ENCODE measurements around the gene MBP.
"Not testable (repeated sequence)": the region's sequence is repeated elsewhere in the genome, so short reads cannot be mapped to it uniquely, and the experiment has no call there.

Gene MBP

DNA sequence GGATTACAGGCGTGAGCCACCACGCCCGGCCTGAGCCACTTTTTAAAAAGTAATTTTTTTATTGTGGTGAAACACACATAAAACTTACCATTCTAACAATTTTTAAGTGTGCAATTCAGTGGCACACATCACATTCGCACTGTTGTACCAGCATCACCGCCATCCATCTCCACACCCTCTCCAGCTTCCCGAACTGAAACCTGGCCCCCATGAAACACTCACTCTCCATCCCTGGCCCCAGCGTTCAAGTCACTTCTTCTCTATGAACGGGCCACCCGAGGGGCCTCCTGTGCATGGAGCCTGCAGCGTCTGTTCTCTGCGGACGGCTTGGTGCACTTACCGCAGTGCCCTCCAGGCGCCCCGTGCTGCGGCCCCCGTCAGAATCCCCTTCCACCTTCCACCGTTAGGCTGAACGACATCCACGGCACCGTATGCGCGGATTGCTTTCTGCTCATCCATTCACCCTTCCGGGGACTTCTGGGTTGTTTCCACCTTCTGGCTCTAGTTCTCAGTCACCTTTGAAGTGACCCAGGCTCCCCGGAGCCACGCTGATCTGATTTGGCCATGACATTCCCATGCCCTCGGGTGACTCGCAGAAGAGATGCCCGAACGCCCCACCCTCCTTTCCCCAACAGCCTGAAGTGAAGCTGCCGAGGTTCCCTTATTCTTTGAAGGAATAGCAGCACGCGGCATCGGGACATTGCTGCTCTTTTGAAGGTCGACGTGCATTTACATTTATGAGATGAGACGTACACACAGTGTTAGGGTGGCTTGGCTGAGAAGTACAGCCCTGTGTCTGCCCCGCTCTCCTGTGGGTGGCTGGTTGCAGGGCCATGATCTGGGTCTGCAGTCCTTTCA is 134.4 kb downstream of the MBP start:
- no peak for DNase-seq

DNA sequence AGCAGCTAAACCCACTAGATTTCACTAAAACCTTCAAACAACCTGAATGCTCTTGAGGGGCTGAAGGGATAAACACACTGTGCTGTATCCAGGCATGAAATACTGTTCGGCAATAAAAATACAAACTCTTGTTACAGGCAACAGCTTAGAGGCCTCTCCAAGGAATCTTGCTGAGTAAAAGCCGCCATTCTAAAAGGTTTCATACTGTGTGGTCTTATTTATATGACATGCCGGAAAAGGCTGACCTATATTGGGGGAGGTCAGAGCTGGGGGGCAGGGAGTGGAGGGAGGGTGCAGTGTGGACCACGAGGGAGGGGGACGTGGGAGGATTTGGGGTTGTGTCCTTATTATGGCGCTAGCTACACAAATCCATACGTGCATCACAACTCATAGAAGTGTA is 136.2 kb downstream of the MBP start:
- no peak for DNase-seq

DNA sequence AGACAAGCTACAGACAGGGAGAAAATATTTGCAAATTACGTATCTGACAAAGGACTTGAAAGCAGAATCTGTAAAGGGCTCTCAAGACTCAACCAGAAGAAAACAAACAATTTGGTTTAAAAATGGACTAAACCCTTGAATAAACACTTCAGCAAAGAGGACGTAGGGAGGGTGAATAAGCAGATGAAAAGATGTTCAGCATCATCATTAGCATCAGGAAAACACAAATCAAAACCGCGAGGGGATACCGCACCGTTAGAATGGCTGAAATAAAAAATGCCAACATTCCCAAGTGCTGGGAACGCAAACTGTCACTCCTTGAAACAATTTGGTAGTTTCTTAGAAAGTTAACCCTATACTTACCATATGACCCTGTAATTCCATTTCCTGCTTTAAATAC is 136.7 kb downstream of the MBP start:
- no peak for DNase-seq

DNA sequence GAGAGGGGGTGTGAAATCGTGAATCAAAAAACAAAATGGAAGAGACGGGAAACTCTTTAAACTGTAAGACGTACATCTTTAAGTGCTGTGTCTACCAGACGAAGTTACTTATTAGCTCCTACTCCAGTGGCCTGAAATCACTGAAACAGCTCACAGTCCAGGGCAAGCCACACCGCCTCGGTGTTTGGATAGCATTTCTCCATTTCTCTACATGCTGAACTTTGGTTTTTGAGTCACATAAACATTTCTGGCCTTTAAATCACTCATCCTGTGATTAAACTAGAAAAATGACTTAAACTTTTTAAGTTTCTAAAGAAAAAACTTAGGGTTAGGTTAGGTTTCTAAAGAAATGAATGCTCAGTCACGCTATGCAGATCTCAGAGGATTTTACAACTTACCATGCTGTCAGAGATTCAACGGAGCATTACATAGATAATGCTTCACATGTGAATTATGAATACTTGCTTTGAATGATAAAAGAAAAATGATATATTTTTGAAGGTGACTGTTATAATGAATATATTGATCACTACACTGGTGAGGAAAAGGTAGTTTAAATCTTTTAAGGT is 138.4 kb downstream of the MBP start:
- no peak for DNase-seq

DNA sequence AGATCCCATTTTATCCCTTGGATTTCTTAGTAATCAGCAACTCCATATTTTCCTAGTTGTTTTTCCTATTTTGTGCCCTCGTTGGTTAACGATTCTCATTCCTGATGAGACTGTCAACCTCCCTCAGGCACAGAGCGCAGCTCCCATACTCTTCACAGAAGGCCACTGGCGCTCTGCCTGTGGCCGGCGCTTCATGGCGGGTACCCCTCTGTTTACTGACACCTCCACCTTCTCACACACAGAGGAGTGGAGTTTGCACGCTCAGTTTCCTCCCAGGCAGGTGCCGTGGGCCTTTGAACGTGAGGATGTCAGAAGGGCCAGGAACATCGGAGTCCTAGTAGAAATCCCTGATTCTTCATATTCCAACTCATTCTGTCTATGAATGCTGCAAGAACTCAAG is 139.0 kb downstream of the MBP start:
- DNase-seq, result no peak

DNA sequence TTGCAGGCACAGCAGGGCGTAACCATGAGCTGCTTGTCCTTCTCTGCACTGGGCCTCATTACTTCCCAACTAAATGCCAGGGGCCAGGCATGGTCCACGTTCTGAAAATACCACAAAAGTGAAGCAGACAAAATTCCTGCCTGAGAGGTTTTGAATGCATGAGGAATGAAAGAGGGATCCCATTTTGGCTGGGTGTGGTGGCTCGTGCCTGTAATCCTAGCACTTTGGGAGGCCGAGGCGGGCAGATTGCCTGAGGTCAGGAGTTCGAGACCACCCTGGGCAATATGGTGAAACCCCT is 139.5 kb downstream of the MBP start:
- DNase-seq, result no peak

DNA sequence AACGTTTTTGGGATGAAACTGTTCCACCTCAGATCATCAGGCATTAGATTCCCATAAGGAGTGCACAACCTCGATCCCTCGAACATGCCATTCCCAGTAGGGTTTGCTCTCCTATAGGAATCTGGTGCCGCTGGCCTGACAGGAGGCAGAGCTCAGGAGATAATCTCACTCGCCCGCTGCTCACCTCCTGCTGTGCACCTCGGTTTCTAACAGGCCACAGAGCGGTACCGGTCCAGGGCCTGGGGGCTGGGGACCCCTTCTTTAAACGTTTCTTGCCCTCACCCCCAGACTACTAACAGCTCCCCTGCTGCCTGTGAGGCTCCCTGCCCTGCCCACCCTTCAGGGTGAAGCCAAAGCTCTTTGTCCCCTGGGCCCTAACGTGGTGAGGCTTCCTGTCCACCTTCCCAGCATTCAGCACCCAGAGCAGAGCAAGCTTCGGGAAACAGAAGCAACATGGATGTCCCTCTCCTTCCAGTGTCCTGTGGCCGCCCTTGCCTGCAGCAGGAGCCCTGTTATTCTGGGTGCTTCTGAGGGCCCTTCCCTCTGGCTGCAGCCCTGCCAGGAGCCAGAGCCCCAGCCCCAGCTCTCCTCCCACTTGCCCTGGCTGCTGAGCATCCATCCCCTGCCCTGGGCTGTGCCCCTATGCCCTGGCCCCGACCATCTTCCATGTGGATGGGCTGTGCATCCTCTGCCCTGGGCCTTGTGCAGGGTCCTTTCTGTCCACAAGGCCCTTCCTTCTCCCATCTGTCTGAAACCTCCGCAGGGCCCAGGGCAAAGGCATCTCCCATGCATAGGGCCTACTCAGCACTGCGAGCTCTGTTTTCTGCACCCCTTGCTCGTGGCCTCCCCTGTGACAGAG is 140.1 kb downstream of the MBP start:
- no peak for DNase-seq

DNA sequence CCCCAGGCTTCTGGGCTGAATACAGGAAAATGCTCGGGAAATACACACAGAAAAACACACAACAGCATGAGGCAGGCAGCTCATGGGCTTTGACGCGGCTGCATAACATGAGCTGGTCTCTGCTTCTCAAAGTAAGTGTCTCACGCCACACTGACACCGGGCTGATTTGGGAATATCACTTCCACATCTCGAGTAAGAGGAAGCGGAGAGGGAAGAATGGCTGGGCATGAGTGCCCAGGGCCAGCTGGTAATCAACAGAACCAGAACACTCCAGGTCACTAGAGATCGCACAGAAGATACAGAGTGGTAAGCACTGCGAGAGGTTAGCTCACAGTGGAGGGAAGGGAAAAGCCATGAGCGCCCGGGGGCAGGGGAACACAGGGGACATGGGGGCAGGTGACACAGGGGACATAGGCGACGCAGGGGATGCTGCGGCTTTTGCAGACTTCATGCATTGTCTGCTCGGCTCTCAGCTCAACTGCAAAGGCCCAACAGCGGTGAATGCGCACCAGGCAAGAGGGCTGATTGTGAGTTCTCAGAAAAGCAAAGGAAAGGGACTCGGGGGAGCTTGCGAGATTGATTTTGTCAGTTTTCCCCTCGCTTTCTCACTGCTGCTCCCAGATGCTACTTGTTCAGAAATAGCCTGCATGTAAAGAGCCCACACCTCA is 141.4 kb downstream of the MBP start:
- DNase-seq, result no peak

DNA sequence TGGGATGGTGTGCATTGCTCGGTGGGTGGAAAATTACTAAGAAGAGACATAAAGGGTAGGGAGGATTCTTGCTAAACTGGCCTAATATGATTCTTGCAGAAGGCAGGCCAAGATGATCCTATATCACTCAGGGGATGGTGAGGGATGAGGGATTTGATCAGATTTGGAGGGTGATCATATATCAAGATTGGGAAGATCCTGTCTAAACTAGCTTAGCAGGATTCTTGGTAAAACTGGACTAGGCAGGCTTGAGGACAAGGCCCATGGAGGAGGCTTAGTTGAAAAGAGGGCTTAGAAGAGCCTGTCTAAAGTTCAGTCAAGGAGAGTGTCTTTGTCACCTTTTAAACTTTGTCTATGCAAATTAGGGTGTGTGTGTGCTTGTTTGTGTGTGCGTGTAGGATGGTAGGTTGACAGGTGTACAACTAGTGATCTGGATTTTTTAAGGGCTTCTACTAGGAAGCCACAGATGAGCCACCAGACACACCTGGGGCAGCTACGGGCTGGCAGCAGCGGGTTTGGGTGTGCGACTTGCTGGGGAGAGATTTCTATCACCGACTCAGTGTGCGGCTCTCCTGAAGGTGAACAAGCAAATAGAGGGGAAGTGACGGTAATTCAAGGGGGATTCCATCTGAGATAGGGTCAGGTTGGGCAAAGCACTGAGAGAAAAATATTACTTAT is 142.1 kb downstream of the MBP start:
- not testable (repeated sequence) for DNase-seq

DNA sequence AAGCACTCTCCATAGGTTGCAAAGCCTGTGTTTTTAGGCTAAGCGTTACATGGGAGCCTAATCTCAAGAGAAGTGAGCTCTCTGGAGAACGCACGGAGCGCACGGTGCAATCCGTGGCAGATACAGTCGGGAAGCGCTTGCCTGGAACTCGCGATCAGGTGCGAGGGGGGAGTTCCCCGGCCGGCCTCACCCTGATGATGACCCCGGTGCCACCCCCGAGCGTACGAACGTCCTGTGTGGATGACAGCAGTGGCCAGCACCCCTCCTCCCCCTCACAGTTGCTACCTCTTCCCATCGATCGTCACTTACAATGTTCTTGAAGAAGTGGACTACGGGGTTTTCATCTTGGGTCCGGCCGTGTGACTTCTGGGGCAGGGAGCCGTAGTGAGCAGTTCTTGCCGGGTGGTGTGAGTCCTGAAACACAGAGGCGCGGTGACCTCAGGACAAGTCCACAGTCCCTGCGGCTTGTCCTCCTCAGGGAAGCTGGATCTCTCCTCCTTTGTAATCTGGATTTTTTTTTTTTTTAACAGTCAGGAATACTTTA is 142.9 kb downstream of the MBP start:
- DNase-seq, result no peak

DNA sequence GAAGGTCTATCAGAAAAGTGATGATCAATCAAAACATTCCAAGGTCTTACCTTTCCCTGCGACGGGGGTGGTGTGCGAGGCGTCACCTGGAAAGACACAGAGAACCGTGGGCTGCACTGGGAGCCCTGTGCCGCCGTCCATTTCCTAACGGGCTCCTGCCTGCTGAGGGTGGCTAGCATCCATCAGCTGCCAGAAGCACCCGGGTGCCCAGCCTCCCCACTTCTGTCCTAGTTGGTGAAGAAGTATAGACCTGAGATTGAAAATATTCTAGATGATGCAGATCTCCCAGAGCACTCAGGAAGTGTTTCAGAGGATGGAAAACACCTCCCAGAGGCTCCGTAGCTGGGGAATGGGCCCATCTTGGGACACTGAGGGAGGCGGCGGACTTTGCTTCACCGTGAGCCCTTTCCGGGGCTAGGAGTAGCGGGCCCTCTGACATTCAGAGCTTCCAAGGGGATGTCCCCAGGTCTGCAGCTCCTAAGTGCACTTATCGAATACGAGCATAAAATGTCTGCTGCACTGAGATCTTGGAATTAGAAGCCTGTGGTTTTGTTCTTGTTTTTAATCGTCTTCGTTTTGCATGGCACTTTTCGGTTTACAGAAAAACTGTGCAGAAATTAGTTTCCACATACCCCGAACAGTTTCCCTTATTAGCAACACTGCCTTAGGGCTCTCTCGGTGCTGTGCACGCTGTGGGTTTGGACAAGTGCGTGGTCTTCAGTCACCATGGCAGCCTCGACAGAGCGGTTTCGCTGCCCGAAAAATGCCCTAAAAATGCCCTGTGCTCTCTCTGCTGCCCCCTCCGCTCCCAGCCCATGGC is 143.5 kb downstream of the MBP start:
- DNase-seq, result no peak

DNA sequence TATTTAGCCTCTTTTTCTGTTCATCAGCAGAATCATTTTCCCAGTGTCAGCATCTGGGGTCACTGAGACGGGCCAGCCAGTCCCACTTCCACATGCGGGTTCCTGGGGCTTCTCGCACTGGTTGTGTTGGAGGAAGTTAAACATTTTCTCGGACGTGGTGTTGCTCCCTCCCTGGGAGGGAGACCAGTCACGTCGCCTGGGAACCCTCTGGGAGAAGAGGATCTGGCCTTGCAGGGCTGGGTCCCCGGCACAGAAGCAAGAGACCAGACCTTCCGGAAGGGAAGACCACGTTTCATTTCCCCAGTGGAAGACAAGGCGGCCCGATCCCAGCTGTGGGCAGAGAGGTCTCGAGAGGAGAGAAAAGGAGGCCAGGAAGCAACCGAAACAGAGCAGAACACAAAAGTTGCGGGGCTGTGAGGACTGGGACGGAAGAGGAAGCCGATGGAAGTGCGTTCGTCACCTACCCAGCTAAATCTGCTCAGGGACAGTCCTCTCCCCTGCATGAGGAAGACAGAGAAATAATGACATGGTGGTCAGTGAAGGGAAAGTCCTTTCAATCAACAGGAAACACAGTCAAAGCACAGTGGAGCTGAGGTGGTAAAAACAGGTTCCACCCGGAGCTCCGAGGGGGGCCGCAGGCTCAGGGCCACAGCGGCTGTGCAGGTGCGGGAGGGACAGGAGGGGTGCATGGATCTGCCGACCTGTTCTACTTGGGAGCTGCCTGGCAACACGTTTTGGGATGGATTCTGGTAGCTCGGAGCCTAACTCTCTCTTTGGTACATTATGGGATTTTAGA is 144.4 kb downstream of the MBP start:
- no peak for DNase-seq

DNA sequence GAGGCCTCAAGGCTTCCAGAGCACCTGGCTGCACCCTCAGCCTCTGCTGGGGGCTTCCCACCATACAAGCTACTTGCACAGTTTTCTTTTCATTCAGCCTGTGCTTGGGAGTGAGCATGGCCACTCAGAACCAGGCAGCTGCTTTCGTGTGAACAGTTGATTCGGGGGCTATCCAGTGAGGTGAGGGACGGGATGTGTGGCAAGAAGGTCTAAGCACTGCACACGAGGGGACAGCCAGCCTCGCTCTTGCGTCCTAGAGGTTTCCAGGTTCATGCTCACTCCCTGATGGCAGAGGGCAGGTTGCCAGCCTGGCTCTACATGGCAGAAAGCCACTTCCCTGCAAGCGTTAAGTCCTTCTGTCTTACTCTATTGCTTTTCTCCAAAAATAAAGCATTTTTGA is 146.2 kb downstream of the MBP start:
- no peak for DNase-seq

DNA sequence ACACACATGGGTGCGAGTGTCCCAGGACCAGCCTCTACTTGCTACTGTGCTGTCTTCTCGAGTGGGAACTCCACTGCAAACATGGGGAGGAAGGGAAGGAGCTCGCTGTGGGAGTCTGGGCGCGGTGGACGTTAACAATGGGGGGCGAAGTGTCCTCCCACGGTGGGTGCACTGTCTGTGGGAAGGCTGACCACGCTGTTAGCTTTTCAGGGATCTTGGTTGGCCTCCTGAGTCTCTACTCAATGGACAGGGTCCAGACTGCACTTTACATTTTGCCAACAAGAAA is 146.7 kb downstream of the MBP start:
- no peak for DNase-seq

DNA sequence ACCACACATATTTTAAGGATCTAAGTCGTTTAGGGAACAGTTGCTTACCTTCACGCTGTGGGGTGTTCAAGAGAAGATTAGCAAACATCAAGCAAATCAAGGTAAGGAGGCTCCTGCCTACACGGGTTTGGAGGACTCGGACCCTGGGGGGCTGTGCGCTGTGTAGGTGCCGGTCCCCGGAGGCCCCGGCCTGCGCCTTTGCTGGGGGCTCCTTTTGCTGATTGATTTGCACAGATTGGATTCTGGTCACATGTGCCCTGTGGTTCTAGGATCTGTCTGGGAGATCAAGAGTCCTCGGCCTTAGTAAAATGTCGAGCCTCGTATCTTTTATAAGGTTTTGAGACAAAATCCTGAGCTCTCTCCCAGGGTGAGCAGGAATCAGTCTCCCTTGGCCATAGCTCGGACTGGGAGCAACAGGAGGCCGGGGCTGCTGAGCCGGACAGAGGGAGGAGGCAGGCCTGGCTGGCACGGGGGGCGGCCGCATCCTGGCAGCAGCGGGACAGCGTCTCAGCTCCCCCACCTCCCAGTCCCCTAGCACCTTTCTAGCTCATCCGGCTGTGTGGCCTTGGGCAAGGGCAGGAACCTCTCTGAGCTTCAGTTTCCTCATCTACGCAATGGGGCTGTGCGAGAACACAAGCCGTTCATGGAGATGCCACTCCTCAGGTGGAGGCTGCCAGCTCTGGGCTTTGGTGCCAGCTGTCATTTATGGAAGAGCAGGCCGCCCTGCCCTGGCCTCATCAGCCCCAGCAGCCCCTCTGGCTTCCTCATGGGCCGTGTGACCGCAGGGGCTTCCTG is 147.2 kb downstream of the MBP start:
- no peak for DNase-seq

DNA sequence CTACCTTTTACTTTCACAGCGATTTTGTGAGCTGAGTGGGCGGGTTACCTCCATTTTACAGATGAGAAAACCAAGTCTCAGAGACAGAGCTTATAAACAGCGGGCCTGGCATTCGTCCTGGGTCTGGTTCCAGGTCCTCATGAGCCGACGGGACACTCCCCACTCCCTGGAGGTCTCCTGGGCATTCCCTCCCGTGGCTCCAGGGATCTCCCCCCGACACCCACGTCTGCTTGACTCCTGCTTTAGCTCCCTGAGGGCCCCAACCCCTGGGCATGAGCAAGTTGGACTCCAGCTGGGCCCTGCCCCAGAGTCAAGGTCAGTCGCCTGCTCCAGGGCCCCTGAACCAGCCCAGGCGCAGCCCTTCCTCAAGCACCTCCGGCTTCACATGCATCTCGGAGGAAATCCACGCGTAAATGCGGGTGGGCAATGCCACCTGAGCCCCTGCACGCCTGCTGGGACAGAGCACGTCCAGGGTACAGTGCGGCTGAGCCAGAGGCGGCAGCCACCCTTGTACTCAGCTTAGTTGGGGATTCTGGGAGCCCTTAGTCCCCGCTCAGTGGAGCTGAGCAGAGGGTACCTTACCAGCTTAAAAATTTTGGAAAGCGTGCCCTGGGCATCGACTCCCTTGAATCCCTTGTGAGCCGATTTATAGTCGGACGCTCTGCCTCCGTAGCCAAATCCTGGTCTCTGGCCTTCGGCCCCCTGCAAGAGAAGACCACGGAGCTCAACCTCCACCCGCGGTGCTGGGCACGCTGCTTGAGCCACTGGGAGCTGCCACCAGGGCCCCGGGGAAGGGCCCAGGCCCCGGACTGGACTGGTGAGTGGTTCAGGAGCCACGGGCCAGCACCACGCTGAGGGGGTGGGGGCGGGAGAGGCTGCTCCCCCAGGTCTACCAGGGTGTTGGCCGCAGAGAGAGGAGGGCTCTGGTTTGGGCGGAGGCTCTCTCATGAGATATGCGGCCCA is 148.1 kb downstream of the MBP start:
- no peak for DNase-seq

DNA sequence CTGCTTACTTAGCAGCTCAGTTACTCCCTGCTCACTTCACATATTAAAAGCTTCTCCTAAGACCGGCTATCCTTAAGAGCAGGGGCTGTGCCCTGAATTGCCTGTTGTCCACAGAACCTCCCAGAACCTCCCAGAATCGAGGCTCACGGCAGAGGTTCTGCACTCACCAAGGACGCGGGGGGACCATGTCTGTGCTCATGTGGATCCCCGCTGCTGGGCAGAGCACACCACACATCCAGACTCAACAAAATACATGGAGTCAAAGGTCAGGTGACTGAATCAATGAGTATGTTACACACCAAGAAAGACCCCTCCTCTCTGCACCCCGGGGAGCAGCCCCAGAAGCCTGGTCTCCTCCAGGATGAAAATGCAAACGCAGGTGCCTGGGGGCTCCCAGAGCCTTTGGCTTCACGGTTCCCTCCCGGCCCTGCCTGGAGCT is 149.0 kb downstream of the MBP start:
- no peak for DNase-seq

DNA sequence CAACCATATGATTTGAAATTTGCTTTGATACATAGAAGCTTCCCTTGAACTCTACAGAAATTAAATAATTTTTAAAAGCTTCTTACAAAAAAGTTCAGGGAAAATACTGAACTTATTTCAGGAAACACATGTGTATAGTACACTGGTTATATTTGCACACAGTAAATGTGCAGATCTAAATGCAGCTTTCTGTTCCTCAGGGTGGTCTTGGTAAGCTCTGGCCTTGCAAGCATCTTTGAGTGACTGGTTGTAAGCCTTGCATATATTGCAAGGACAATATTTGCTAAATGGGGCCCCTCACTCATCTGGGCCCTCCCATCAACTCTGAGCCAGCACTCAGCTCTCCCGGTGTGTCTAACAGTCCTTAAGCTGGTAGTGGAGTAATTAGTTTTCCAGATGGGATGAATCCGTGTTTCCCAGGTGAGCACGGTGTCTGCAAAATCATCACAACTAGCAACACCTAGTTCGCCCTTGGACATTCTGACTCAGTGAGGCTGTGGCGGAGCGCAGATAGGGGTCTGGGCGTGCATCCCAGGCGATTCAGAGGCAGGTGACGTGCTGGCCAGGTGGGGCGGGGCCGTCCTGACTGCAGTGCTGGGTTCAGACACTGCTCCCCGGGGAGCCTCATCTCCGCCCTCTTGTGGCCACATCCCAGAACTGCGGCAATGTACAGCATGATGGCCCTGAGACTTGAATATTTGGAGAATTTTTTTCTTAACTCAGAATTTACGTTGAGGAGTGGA is 149.6 kb downstream of the MBP start:
- DNase-seq, result peak; percentile 93

Data from activated effector memory CD4-positive, alpha-beta T cell treated with anti-CD3 and anti-CD28 coated beads, Interleukin-2, amount 50 U/mL, for 16 hours (primary cell).